Stimulated activated naive CD8-positive, alpha-beta T cell treated with anti-CD3 and anti-CD28 coated beads, Interleukin-15, Interleukin-2, amounts not matched to agents 100 U/mL and 50 U/mL, for 24 hours (primary cell): ENCODE measurements around the gene HEY2.

Experiments
- ATAC-seq: fragments of 150-1000 bp; cut with Tn5 transposase; one replicate; pipeline ENCODE4 v1.10.0; 2021
- DNase-seq: peaks from one replicate; pipeline ENCODE4 v3.0.0; 2021

HEY2 gene

DNA sequence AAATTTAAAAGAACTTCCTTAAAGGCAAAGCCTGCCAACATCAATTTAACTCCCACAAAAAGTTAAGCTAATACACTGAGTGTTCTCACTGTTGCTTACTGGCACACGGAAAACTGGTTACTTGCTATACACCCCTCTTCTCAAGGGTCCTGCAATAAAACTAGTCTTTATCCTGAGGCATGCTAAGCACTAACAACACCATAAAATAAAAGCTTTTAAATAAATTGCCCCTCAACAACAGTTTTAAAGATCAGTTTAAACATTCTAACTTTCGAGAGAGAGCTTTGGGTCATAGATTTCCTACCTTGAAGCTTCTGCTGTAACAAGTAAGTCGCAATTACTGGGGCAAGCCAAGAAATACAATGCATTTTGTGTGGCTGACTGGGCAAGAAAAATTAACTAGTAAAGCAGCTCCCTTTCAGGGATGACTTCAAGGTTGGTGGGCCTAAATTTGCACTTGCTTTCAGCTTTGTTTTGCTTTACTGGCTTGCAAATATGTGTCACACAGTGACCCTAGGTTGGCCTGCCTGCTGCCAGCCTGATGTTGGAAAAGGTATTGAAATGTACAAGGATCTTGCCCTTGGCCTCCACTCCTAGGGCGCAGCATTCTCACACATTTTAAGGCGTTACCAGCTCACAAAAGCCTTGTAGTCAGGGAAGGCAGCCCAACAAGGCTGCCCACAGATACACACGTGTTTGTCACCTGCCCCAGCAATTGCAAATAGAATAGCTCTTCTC is 4.0 kb upstream of the HEY2 start:
- no peak for ATAC-seq
- DNase-seq = no peak

GRCh38 chr6:125746019-125746414 is 3.4 kb upstream of the HEY2 start:
- DNase-seq = no peak
- ATAC-seq = no peak

- peak; percentile 60 for DNase-seq
- peak; percentile 76 for ATAC-seq
Measured at GRCh38 chr6:125746731-125747588, 2.5 kb upstream of the HEY2 start.

GRCh38 chr6:125747589-125748405 is 1.6 kb upstream of the HEY2 start:
- ATAC-seq = no peak
- peak; percentile 34 for DNase-seq

- DNase-seq (no peak), ATAC-seq (no peak)
Measured at GRCh38 chr6:125748406-125749172, 843 bp upstream of the HEY2 start.

GRCh38 chr6:125749865-125750691 is 646 bp downstream of the HEY2 start:
- ATAC-seq (no peak), DNase-seq (no peak)

DNA sequence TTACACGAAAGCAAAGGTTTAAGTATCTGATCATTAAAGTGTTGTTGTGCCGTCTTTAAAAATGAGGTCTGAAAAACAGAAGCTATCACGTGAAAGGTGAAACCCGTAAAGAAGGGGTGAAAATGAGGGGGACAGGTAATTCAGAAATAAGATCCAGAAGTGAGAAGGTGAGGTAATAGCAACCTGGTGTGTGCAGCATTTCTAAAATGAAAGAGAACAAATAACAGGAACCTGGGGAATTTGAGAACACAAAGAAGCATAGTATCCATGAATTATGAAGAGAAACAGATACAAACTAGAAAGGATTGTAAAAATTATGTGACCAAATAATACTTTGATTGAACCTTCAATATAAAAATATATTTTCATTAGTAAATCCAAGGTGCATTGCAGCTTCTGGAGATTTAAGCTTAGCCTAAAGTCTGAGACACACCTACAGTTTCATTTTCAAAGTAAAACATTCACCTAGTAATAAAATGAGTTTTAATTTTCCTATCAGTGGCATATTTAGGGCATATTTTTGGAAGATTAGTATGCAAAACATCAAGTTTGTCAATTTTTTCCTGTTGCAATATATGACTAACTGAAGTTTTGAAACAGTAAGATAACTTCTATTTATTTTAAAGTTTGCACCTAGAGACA is 1.4 kb downstream of the HEY2 start:
- DNase-seq (no peak), ATAC-seq (no peak)

- no peak for ATAC-seq
- no peak for DNase-seq
Measured at GRCh38 chr6:125751334-125751916, 2.0 kb downstream of the HEY2 start.

DNA sequence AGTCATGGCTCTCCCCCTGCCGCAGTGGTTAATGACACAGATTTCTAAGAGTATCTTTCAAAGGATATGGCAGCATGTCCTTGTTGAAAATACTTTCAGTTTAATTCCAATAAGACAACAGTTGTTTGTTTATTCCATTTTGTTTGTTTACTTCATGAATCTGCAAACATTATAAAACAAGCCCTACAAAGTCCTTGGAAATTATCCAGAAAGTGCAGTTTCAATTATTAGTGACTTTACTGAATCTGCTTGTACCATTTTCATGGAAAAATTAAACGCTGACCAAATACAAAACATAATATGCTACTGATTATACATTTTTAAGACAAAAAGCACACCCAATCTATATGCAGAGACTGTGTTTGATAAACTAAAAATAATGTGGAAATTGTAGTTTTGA is 3.3 kb downstream of the HEY2 start:
- ATAC-seq (no peak), DNase-seq (no peak)

- DNase-seq = no peak
- no peak for ATAC-seq
Measured at GRCh38 chr6:125753218-125753936, 3.9 kb downstream of the HEY2 start.

- DNase-seq = no peak
- ATAC-seq = no peak
Measured at GRCh38 chr6:125753937-125754259, 4.5 kb downstream of the HEY2 start.

DNA sequence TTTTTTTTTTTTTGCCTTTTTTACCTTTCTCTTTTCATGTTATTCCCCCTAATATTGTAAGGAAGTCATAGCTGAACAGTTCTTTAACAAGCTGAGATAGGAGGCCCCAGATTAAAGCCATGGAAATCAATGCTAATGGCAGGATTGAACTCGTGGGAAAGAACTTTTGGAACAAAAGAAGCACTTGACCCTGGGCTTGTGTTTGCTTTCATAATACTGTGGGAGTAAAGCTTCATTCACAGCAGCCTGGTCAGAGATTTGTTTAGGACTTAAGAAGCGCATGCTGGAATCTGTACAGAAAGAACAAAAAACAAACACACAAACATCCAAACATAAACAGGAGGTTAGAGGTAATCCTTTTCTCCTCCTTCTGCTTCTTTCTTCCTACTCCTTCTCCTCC is 5.1 kb downstream of the HEY2 start:
- no peak for ATAC-seq
- DNase-seq = no peak

DNA sequence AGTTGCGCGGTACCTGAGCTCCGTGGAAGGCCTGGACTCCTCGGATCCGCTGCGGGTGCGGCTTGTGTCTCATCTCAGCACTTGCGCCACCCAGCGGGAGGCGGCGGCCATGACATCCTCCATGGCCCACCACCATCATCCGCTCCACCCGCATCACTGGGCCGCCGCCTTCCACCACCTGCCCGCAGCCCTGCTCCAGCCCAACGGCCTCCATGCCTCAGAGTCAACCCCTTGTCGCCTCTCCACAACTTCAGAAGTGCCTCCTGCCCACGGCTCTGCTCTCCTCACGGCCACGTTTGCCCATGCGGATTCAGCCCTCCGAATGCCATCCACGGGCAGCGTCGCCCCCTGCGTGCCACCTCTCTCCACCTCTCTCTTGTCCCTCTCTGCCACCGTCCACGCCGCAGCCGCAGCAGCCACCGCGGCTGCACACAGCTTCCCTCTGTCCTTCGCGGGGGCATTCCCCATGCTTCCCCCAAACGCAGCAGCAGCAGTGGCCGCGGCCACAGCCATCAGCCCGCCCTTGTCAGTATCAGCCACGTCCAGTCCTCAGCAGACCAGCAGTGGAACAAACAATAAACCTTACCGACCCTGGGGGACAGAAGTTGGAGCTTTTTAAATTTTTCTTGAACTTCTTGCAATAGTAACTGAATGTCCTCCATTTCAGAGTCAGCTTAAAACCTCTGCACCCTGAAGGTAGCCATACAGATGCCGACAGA is 9.9 kb downstream of the HEY2 start:
- ATAC-seq (no peak), DNase-seq (peak; percentile 31)

DNA sequence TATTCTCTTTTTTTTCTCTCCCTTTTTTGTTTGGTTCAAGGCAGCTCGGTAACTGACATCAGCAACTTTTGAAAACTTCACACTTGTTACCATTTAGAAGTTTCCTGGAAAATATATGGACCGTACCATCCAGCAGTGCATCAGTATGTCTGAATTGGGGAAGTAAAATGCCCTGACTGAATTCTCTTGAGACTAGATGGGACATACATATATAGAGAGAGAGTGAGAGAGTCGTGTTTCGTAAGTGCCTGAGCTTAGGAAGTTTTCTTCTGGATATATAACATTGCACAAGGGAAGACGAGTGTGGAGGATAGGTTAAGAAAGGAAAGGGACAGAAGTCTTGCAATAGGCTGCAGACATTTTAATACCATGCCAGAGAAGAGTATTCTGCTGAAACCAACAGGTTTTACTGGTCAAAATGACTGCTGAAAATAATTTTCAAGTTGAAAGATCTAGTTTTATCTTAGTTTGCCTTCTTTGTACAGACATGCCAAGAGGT is 10.6 kb downstream of the HEY2 start:
- no peak for ATAC-seq

GRCh38 chr6:125764121-125764671 is 14.8 kb downstream of the HEY2 start:
- DNase-seq (no peak), ATAC-seq (no peak)

More for the DNA sequence above, 10.6 kb downstream of the HEY2 start:
- no peak for DNase-seq

- ATAC-seq (no peak), DNase-seq (no peak)
Measured at GRCh38 chr6:125765944-125766343, 16.5 kb downstream of the HEY2 start.

GRCh38 chr6:125766641-125767040 is 17.2 kb downstream of the HEY2 start:
- ATAC-seq (no peak), DNase-seq (no peak)

GRCh38 chr6:125769147-125769783 is 19.8 kb downstream of the HEY2 start:
- ATAC-seq (no peak), DNase-seq (no peak)
